Gastroesophageal sphincter (tissue), 4 donors: Measurements from ENCODE around the gene STAT4. TPM values are rescaled to one million over a fixed set of nuclear protein-coding genes. Genes with fewer than 3 reads are reported as not detected.

Source experiments
- ATAC-seq: fragments of 150-250 bp; one replicate; pipeline ENCODE4 v1.9.1; 2016; ENCODE audit warnings: mild to moderate bottlenecking, moderate library complexity
- H3K27ac ChIP-seq, 4 donors: fragments of 200-600 bp; sonication (generic) in 3 of 4; 1 replicate in 3 of 4; 2 replicates in 1 of 4; pipeline ENCODE4 v1.5.1; 2016 to 2019
- H3K27me3 ChIP-seq: fragments of 200-600 bp; sonication (generic); one replicate; pipeline ENCODE4 v1.5.1; 2019
- H3K36me3 ChIP-seq, 2 donors: fragments of 200-600 bp; sonication (generic); one replicate each; pipeline ENCODE4 v1.5.1; 2019; ENCODE audit warnings: control low read depth in 1 of 2
- H3K4me1 ChIP-seq, 3 donors: fragments of 200-600 bp; sonication (generic); 1 replicate in 2 of 3; 2 replicates in 1 of 3; pipeline ENCODE4 v1.5.1; 2016 to 2019; ENCODE audit warnings: control low read depth in 2 of 3
- H3K4me3 ChIP-seq, 2 donors: fragments of 200-600 bp; sonication (generic); one replicate each; pipeline ENCODE4 v1.5.1; 2019; ENCODE audit warnings: mild to moderate bottlenecking in 1 of 2, moderate library complexity in 1 of 2
- H3K9me3 ChIP-seq, 3 donors: fragments of 200-600 bp; sonication (generic); one replicate each; pipeline ENCODE4 v1.5.1; 2017 to 2019; ENCODE audit warnings: control low read depth in 2 of 3
- EP300 ChIP-seq: sonication (generic); formaldehyde crosslinking; IDR thresholded peaks from one replicate; pipeline ENCODE4 v1.6.1; 2017; ENCODE audit warnings: antibody characterized with exemption, mild to moderate bottlenecking
- POLR2A ChIP-seq, 2 donors: fragments of 450-650 bp; IDR thresholded peaks; one replicate each; pipeline ENCODE4 v1.6.1; 2017; ENCODE audit warnings: antibody characterized with exemption in 2 of 2, mild to moderate bottlenecking in 2 of 2, moderate library complexity in 1 of 2
- POLR2AphosphoS5 ChIP-seq: sonication (generic); formaldehyde crosslinking; IDR thresholded peaks from one replicate; pipeline ENCODE4 v1.6.1; 2017; ENCODE audit warnings: antibody characterized with exemption
- WGBS, 2 donors: methylation state at CpG; one replicate each; pipeline ENCODE4 v1.1.5; 2018; ENCODE audit warnings: low coverage in 1 of 2; 5-methylcytosine and 5-hydroxymethylcytosine counted together
- total RNA-seq, 4 donors: library from RNA; depleted of rRNA; stranded (reverse); fragments of >200 nt; gene quantifications; one replicate each; pipeline ENCODE4 v1.1.0, GENCODE V29; 2016
- TF ChIP-seq, protein P1 (sequence below), 4 experiments: fragments of 200-600 bp in 2 of 4; fragments of 450-650 bp in 2 of 4; sonication (generic) in 1 of 4; IDR thresholded peaks; one replicate each; pipeline ENCODE4 v1.5.1; 2017 to 2019; ENCODE audit warnings: antibody characterized with exemption in 4 of 4, mild to moderate bottlenecking in 2 of 4, moderate library complexity in 2 of 4

STAT4 gene
- total RNA-seq, 4 donors from 2014 or later: 0.39 to 4.8 (median 1.9) TPM

GRCh38 chr2:191149391-191149790 lies 1.4 kb downstream of the STAT4 start:
- H3K27ac ChIP-seq: no peak overlapping the region
- peaks cover 11% of the 10 kb centered on the region for H3K27me3 ChIP-seq
- ATAC-seq: no peak
- H3K9me3 ChIP-seq: no peaks in the 10 kb centered on the region
- TF ChIP-seq EP300 (no peak), POLR2A (IDR thresholded peaks at IDR 0.05) (no peak), POLR2AphosphoS5 (no peak)
- TF ChIP-seq, protein P1, sequence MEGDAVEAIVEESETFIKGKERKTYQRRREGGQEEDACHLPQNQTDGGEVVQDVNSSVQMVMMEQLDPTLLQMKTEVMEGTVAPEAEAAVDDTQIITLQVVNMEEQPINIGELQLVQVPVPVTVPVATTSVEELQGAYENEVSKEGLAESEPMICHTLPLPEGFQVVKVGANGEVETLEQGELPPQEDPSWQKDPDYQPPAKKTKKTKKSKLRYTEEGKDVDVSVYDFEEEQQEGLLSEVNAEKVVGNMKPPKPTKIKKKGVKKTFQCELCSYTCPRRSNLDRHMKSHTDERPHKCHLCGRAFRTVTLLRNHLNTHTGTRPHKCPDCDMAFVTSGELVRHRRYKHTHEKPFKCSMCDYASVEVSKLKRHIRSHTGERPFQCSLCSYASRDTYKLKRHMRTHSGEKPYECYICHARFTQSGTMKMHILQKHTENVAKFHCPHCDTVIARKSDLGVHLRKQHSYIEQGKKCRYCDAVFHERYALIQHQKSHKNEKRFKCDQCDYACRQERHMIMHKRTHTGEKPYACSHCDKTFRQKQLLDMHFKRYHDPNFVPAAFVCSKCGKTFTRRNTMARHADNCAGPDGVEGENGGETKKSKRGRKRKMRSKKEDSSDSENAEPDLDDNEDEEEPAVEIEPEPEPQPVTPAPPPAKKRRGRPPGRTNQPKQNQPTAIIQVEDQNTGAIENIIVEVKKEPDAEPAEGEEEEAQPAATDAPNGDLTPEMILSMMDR (IDR thresholded peaks at IDR 0.05): no peak
- peaks cover 0 to 12% (median 4%) of the 10 kb centered on the region in 3 donors for H3K4me1 ChIP-seq
- no peaks in the 10 kb centered on the region for H3K36me3 ChIP-seq
- WGBS, 2 donors: 86 to 89% methylated on average over 4 of the region's 4 CpGs
- H3K4me3 ChIP-seq: no peak overlapping the region

- Histone ChIP-seq H3K4me3 (no peak overlapping the region), H3K4me1 (peaks cover 0 to 12% (median 4%) of the 10 kb centered on the region in 3 donors), H3K27ac (no peak overlapping the region), H3K27me3 (peaks cover 11% of the 10 kb centered on the region), H3K36me3 (no peaks in the 10 kb centered on the region), H3K9me3 (no peaks in the 10 kb centered on the region)
- TF ChIP-seq POLR2AphosphoS5: no peak
- TF ChIP-seq EP300: no peak
- TF ChIP-seq POLR2A (IDR thresholded peaks at IDR 0.05): no peak
- TF ChIP-seq, protein P1 (IDR thresholded peaks at IDR 0.05): no peak
- WGBS, 2 donors: 79 to 91% methylated on average over 2 of the region's 2 CpGs
- ATAC-seq: no peak
These were observed 2.0 kb downstream of the STAT4 start for GRCh38 chr2:191148791-191149190.

GRCh38 chr2:191148281-191148680 lies 2.5 kb downstream of the STAT4 start:
- H3K4me3 ChIP-seq: no peak overlapping the region
- H3K4me1 ChIP-seq: peaks cover 0 to 12% (median 4%) of the 10 kb centered on the region in 3 donors
- ATAC-seq: no peak
- TF ChIP-seq POLR2A (IDR thresholded peaks at IDR 0.05): no peak
- TF ChIP-seq EP300: no peak
- TF ChIP-seq, protein P1 (IDR thresholded peaks at IDR 0.05): no peak
- TF ChIP-seq POLR2AphosphoS5: no peak
- no peaks in the 10 kb centered on the region for H3K9me3 ChIP-seq
- no peak overlapping the region for H3K27ac ChIP-seq
- 69 to 78% methylated on average over 1 of the region's 1 CpG for WGBS, 2 donors
- H3K36me3 ChIP-seq: no peaks in the 10 kb centered on the region
- H3K27me3 ChIP-seq: peaks cover 11% of the 10 kb centered on the region

GRCh38 chr2:191145769-191146471 lies 4.9 kb downstream of the STAT4 start:
- TF ChIP-seq, protein P1 (IDR thresholded peaks at IDR 0.05): no peak
- TF ChIP-seq POLR2A (IDR thresholded peaks at IDR 0.05) (no peak), EP300 (no peak), POLR2AphosphoS5 (no peak)
- Histone ChIP-seq H3K36me3 (no peaks in the 10 kb centered on the region), H3K27ac (no peak overlapping the region), H3K4me1 (peaks cover 0 to 7% (median 4%) of the 10 kb centered on the region in 3 donors), H3K4me3 (no peak overlapping the region), H3K27me3 (peaks cover 9% of the 10 kb centered on the region), H3K9me3 (no peaks in the 10 kb centered on the region)
- WGBS, 2 donors: 91 to 94% methylated on average over 4 of the region's 4 CpGs
- ATAC-seq: no peak

- TF ChIP-seq POLR2A (IDR thresholded peaks at IDR 0.05) (no peak), POLR2AphosphoS5 (no peak), EP300 (no peak)
- TF ChIP-seq, protein P1 (IDR thresholded peaks at IDR 0.05): no peak
- 76 to 82% methylated on average over 4 of the region's 4 CpGs for WGBS, 2 donors
- no peaks in the 10 kb centered on the region for H3K4me1 ChIP-seq
- H3K27ac ChIP-seq: no peak overlapping the region
- no peak overlapping the region for H3K4me3 ChIP-seq
- ATAC-seq: no peak
- no peaks in the 10 kb centered on the region for H3K9me3 ChIP-seq
- no peaks in the 10 kb centered on the region for H3K36me3 ChIP-seq
- no peaks in the 10 kb centered on the region for H3K27me3 ChIP-seq
These were observed 6.6 kb downstream of the STAT4 start for GRCh38 chr2:191144217-191144616.
